ENCODE data around the gene PLAA. TPM values are rescaled to one million over a fixed set of nuclear protein-coding genes. Genes with fewer than 3 reads are reported as not detected.

The PLAA gene
- total RNA-seq, result 10 to 100 TPM; 12.0 to 30.2 (median 28.0) TPM

- peak; percentile 91 for DNase-seq
- Histone ChIP-seq H3K27me3 (no peaks in the 10 kb centered on the region), H3K4me3 (peak within 1 kb of the TSS; percentile 77 to 91 (median 80)), H3K27ac (peak within 1 kb of the TSS; percentile 93 to 96 (median 94)), H3K9me3 (no peaks in the 10 kb centered on the region), H3K36me3 (no peaks in the 10 kb centered on the region), H3K4me1 (peaks cover 18 to 32% (median 21%) of the 10 kb centered on the region in 4 donors)
- intact Hi-C loops (cut with DNase I; ENCODE audit: low total_unique reads) (loop anchor here (5.0 kb wide), 1 partner anchor 50 kb away; no protein-coding TSS in a partner anchor), in situ Hi-C loops (cut with MboI; ENCODE audit: low pct_ligation_motif_present in 1 of 4, low pct_unique_long_range_greater_than_20kb in 1 of 4, low sequenced_read_pairs in 3 of 4) (no loop called here)
- WGBS, 2 donors (ENCODE audit: low coverage in 1 of 2), result 0% methylated on average over 2 to 57 of the region's 76 CpGs
- TF ChIP-seq POLR2A (IDR thresholded peaks at IDR 0.05) (peak; percentile 76), CTCF (IDR thresholded peaks at IDR 0.05) (peak in 3 of 5 experiments; percentile 19 to 55 (median 34)), EP300 (IDR thresholded peaks at IDR 0.05; ENCODE audit: low read depth) (no peak), POLR2AphosphoS5 (IDR thresholded peaks at IDR 0.05) (peak; percentile 48 to 88 (median 79))
These were observed at the start of gene PLAA for GRCh38 chr9:26946753-26947727. Gene PLAA (minus strand): TSS chr9:26947242. CDS start chr9:26947045, 197 bp downstream.

GRCh38 chr9:26995810-26996209 is 48.8 kb upstream of the PLAA start:
- 72 to 93% methylated on average over 2 of the region's 2 CpGs for WGBS, 2 donors (ENCODE audit: low coverage in 1 of 2)
- no peak for DNase-seq
- intact Hi-C loops (cut with DNase I; ENCODE audit: low total_unique reads) (no loop called here), in situ Hi-C loops (cut with MboI; ENCODE audit: low pct_ligation_motif_present in 1 of 4, low pct_unique_long_range_greater_than_20kb in 1 of 4, low sequenced_read_pairs in 3 of 4) (loop anchor here in 2 of 4 donors (25.0 kb wide), 1 partner anchor 259 kb away; no protein-coding TSS in a partner anchor)
- Histone ChIP-seq H3K4me3 (no peak overlapping the region), H3K9me3 (no peaks in the 10 kb centered on the region), H3K27ac (no peak overlapping the region), H3K4me1 (no peaks in the 10 kb centered on the region), H3K36me3 (peaks cover 0 to 35% (median 10%) of the 10 kb centered on the region in 4 donors), H3K27me3 (no peaks in the 10 kb centered on the region)
- TF ChIP-seq POLR2AphosphoS5 (IDR thresholded peaks at IDR 0.05) (no peak), CTCF (IDR thresholded peaks at IDR 0.05) (no peak), POLR2A (IDR thresholded peaks at IDR 0.05) (no peak), EP300 (IDR thresholded peaks at IDR 0.05; ENCODE audit: low read depth) (no peak)

GRCh38 chr9:26983340-26983739 is 36.3 kb upstream of the PLAA start:
- Histone ChIP-seq H3K4me3 (no peak overlapping the region), H3K36me3 (peaks cover 0 to 13% (median 6%) of the 10 kb centered on the region in 4 donors), H3K4me1 (no peaks in the 10 kb centered on the region), H3K27ac (no peak overlapping the region), H3K27me3 (no peaks in the 10 kb centered on the region), H3K9me3 (no peaks in the 10 kb centered on the region)
- DNase-seq, result no peak
- intact Hi-C loops (cut with DNase I; ENCODE audit: low total_unique reads) (no loop called here), in situ Hi-C loops (cut with MboI; ENCODE audit: low pct_ligation_motif_present in 1 of 4, low pct_unique_long_range_greater_than_20kb in 1 of 4, low sequenced_read_pairs in 3 of 4) (loop anchor here in 2 of 4 donors (25.0 kb wide), 1 partner anchor 246 kb away; no protein-coding TSS in a partner anchor)
- 38% methylated on average over 1 of the region's 1 CpG; no CpG with 5 or more reads in 1 of the 2 donors for WGBS, 2 donors (ENCODE audit: low coverage in 1 of 2)
- TF ChIP-seq EP300 (IDR thresholded peaks at IDR 0.05; ENCODE audit: low read depth), result no peak

GRCh38 chr9:26975728-26976707 is 29.0 kb upstream of the PLAA start:
- TF ChIP-seq CTCF (IDR thresholded peaks at IDR 0.05) (peak; percentile 58 to 70 (median 60)), POLR2AphosphoS5 (IDR thresholded peaks at IDR 0.05) (no peak)
- in situ Hi-C loops (cut with MboI; ENCODE audit: low pct_ligation_motif_present in 1 of 4, low pct_unique_long_range_greater_than_20kb in 1 of 4, low sequenced_read_pairs in 3 of 4), result loop anchor here (10.0 to 25.0 kb wide), 3 partner anchors 231 to 241 kb away; no protein-coding TSS in a partner anchor

More at GRCh38 chr9:26975728-26976707, 29.0 kb upstream of the PLAA start:
- intact Hi-C loops (cut with DNase I; ENCODE audit: low total_unique reads), result no loop called here
- DNase-seq, result peak; percentile 56
- H3K4me1 ChIP-seq, result peaks cover 0 to 3% (median 0%) of the 10 kb centered on the region in 4 donors
- H3K9me3 ChIP-seq, result no peaks in the 10 kb centered on the region
- H3K27me3 ChIP-seq, result no peaks in the 10 kb centered on the region
- H3K4me3 ChIP-seq, result no peak overlapping the region
- WGBS, 2 donors (ENCODE audit: low coverage in 1 of 2), result 82 to 86% methylated on average over 10 to 18 of the region's 18 CpGs
- H3K36me3 ChIP-seq, result no peaks in the 10 kb centered on the region
- no peak overlapping the region for H3K27ac ChIP-seq

All from transverse colon (tissue), 4 donors.